ENCODE results near the gene ADGRL4.

The ADGRL4 gene

DNA sequence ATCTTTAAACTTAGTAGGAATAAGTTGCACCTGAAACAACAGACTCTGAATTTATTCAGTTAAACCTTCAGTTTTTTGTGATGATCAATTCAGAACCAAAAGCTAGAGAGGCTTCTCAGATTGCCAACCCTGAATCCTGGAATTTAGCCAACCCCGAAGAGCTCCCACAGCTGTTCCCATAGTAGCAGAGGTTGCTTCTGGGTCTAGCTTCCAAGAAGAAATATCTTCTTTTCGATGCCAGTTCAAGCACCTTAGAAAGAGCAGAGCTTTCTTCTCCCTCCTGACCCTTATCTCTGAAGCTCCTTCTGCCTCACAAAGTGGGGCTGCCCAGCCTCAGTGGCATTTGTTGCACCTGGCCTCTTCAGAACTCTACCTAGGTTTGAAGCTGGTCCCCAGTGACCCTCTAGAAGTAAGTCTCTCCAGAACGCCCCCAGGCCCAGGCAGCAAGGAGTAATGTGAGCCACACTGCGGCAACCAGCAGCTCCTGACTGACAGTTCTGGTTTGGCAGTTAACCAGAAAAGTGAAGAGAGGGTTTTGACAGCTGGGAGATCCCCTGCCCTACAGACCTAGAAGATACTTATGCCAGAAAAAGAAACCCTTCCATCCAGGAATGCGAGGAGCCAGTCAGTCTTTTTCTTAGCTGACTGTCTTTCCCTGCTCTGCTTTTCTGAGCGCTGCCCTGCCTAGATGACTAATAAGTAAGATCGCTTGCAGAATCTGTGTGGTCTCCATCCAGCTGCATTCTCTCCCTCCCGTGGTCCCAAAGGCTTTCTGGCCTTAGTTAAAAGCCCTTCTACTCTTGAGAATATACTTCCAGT is 165.9 kb downstream of the ADGRL4 start:
- Histone ChIP-seq H3K9ac (ENCODE audit: low read length) (no peak overlapping the region), H3F3A (ENCODE audit: insufficient read depth) (no peaks in the 10 kb centered on the region), H3K9me3 (ENCODE audit: insufficient read depth, low read length) (no peaks in the 10 kb centered on the region), H3K4me2 (ENCODE audit: low read depth, low read length, poor library complexity, severe bottlenecking) (no peak overlapping the region), H3K79me2 (ENCODE audit: insufficient read depth, low read length) (no peaks in the 10 kb centered on the region), H2AFZ (ENCODE audit: low read depth, low read length, severe bottlenecking) (no peak overlapping the region), H4K20me1 (ENCODE audit: low read depth, low read length) (no peaks in the 10 kb centered on the region; the same call in 1 of the 2 replicates), H3K27ac (ENCODE audit: low read depth, low read length) (no peak overlapping the region), H3K9me2 (replicated peaks; ENCODE audit: insufficient read depth, low read length) (no peaks in the 10 kb centered on the region), H3K4me3 (ENCODE audit: insufficient read depth, low read length, poor library complexity, severe bottlenecking) (no peak overlapping the region), H3K27me3 (ENCODE audit: low read length) (no peaks in the 10 kb centered on the region), H3K36me3 (ENCODE audit: low read length) (no peaks in the 10 kb centered on the region)
- TF ChIP-seq CTCF (IDR thresholded peaks at IDR 0.05; ENCODE audit: insufficient read depth, low read length, poor library complexity, severe bottlenecking) = no peak
- no peak for TF ChIP-seq EZH2phosphoT487 (conservative IDR thresholded peaks at IDR 0.05; ENCODE audit: low read length)
